Glomerular visceral epithelial cell (primary cell): ENCODE data around the gene IL18RAP.

Experiments
- DNase-seq: peaks from one replicate; pipeline ENCODE4 v3.0.0-alpha.2; 2016; ENCODE audit errors: extremely low spot score

Gene IL18RAP

DNA sequence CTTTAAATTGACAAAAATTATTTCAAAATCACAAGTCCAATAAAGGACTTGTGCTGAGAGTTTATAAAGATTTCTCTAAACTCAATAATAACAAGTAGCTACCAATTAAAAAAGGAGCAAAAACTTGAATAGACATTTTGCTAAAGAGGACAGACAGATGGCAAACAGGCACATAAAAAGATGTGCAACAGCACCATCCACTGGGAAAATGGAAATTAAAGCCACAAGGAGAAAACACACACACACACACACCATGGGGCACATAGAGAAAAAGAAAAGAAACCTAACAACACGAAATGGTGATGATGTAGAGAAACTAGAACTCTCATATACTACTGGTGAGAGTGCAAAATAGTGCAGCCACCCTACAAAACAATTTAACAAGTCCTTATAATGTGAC is 37.5 kb downstream of the IL18RAP start:
- DNase-seq: no peak

GRCh38 chr2:102461188-102461587 is 38.2 kb downstream of the IL18RAP start:
- no peak for DNase-seq

DNA sequence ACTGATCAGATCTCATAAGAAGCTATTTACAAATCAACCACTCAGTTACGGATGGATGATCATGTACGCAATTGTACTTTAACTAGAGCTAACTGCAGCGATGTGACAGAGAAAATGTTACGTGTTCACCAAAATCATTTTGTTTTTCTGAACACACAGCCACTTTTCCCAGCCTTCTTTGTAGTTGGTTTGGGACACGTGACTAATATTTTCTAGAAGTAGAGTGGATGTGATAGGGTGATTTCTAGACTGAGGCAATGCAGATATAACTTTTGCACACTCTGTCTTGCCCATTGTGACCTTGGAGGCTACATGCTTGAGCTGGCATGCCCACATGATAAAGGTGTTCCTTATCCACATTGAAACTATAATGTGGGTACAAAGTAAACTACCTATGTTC is 40.2 kb downstream of the IL18RAP start:
- DNase-seq: no peak

DNA sequence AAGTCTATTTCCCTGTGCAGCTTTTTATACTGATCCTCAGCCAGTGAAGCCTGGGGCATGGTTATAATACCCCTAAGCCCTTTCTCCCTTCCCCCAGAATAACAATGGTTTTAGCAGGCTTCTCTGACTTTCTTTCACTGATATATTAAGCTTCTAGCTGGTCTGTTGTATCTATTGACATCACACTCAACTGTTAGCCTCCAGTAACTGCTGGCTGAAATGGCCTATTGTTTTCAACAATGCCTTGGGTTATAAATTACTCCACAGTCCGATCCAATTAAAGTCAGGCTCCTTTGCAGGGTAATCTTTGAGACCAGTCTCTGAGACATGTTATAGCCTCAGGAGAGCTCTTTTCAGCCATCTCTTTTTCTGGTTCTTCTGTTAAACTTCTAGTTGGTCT is 47.2 kb downstream of the IL18RAP start:
- DNase-seq: no peak

DNA sequence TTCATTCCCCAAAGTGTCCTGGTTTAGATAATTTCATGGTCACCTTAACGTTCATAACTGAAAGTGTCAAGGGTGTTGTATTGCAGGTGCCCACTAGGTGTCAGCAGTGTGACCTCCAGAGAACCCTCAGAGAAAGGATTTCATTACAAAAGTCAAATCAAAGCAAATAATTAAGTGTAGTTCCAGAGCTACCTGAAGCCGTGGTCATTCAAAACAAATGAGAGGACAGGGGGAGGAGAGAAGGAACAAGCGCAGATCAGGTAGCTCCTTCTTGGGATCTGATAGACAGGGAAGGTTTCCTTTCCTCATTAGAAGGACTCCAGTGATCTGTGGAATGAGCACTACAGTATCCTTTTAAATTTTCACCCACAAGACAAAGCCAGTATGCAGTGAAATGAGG is 50.1 kb downstream of the IL18RAP start, which contains the start of gene SLC9A4:
TSS of gene SLC9A4 (plus strand) at position 207 of the 400 bp plus-strand sequence. CDS start 534 bp downstream, outside the sequence.
- peak; percentile 56 for DNase-seq

GRCh38 chr2:102473631-102474030 is 50.7 kb downstream of the IL18RAP start:
- DNase-seq: no peak

GRCh38 chr2:102474785-102475184 is 51.8 kb downstream of the IL18RAP start:
- DNase-seq: no peak

GRCh38 chr2:102478686-102479470 is 55.9 kb downstream of the IL18RAP start:
- DNase-seq: no peak

- no peak for DNase-seq
Measured at GRCh38 chr2:102480285-102481195, 57.6 kb downstream of the IL18RAP start.

- no peak for DNase-seq
Measured at GRCh38 chr2:102481931-102482330, 59.0 kb downstream of the IL18RAP start.

GRCh38 chr2:102483086-102483485 is 60.1 kb downstream of the IL18RAP start:
- DNase-seq: no peak

- no peak for DNase-seq
Measured at GRCh38 chr2:102484310-102485061, 61.5 kb downstream of the IL18RAP start.

DNA sequence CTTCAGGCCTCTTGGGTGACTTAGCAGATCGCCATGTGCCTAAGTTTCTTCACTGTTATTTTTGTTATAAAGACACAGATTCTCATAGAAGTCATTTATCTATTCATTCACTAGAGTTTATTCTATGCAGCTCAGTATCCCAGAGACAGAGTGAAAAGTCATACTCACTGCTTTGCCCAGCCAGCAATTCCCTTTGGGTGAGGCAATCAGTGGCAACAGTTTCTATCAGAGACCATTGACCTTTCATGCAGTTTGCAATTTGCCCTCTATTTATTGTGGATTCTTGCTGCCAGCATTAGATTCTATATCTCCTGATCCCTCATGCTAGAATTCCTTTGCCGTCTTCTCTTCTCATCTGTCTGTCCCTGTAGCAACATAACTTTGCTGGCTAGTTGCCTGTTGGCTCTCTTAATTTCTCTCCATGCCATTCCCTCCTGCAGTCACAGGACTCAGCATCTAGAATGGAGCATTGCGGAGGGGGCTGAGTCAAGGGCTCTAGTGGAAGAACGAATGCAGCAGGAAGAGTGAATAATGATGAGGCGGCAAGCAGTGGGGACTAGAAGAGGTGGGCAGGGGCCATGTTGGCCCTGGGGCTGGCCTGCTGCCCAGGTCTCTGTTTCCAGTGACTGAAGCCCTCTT is 62.3 kb downstream of the IL18RAP start:
- DNase-seq: no peak

DNA sequence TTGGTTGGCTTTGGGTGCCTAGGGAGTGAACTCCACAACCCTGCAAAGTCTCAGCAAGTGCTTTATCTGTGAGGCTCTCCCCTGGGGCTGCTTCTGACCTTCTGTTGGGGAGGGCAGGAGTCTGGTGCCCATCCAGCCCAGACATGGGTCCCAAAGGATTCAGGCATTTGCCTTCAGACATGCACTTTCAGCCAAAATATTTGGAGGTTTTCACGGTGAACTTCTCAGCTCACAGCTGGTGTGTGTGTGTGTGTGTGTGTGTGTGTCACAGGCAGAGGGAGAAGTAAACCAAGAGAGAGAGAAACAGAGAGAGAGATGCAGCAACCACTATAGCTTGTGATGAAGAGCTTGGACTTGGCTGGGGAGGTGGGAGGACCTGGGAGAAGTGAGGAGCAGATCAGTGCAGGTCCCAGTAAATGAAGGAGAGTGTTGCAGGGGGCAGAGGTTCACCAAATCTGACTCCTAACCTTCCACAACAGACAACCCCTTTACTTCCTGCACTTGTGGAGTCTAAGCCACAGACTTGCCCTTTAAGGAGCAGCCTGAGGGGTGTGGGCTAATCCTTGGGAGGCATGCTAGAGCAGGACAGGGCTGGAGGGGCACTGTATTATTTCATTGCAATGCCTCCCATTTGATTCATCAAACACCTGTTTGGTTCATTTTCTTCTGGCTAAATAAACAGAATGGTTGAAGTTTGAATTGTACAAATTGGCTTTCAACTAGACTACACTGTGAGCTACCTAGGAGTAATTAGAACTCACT is 64.2 kb downstream of the IL18RAP start:
- peak; percentile 10 for DNase-seq

- peak; percentile 93 for DNase-seq
Measured at GRCh38 chr2:102487761-102488462, 65.0 kb downstream of the IL18RAP start.

- DNase-seq: no peak
Measured at GRCh38 chr2:102489646-102490045, 66.7 kb downstream of the IL18RAP start.

DNA sequence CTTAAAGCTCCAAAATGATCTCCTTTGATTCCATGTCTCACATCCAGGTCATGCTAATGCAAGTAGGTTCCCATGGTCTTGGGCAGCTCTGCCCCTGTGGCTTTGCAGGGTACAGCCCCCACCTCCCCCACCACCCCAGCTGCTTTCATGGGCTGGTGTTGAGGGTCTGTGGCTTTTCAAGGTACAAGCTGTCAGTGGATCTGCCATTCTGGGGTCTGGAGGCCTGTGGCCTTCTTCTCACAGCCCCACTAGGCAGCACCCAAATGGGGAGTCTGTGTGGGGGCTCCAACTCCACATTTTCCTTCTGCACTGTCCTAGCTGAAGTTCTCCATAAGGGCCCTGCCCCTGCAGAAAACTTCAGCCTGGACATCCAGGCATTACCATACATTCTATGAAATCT is 69.0 kb downstream of the IL18RAP start:
- no peak for DNase-seq

GRCh38 chr2:102494570-102494969 is 71.6 kb downstream of the IL18RAP start:
- DNase-seq: no peak

GRCh38 chr2:102498414-102498813 is 75.5 kb downstream of the IL18RAP start:
- no peak for DNase-seq

- no peak for DNase-seq
Measured at GRCh38 chr2:102499558-102499957, 76.6 kb downstream of the IL18RAP start.
